ENCODE measurements around the gene HAL. TPM values are rescaled to one million over a fixed set of nuclear protein-coding genes. Genes with fewer than 3 reads are reported as not detected.

HAL gene
- total RNA-seq, 1 experiment from 2014 or later: 0.39 TPM

DNA sequence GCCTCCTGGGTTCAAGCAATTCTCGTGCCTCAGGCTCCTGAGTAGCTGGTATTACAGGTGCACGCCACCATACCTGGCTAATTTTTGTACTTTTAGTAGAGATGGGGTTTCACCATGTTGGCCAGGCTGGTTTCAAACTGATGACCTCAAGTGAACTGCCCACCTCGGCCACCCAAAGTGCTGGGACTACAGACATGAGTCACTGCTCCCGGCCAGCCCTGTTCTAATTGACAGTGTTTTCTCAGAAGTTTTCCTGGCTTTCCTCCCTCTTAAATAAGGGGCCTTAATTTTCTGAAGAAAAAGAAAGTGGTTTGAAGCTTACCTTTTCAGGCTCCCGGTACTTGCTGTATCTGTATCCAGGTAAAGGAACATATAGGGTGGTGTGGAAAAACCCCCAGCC lies 1.7 kb downstream of the HAL start:
- Mint-ChIP-seq H3K4me3 (no peak overlapping the region), H3K27ac (no peak overlapping the region), H3K27me3 (ENCODE audit: low read depth) (no peaks in the 10 kb centered on the region; the same call in 1 of the 2 replicates), H3K36me3 (no peaks in the 10 kb centered on the region), H3K9me3 (no peaks in the 10 kb centered on the region), H3K4me1 (peaks cover 17% of the 10 kb centered on the region)
- DNase-seq (ENCODE audit: low spot score) (no peak), ATAC-seq (no peak)
- ChIA-PET CTCF (no interaction called here), POLR2A (no interaction called here)
- TF ChIP-seq ZNF396 (CRISPR knock-in tag; IDR thresholded peaks at IDR 0.05; ENCODE audit: borderline replicate concordance) (no peak), ZBTB21 (CRISPR knock-in tag; IDR thresholded peaks at IDR 0.05; ENCODE audit: borderline replicate concordance) (no peak), ESRRA (CRISPR knock-in tag; IDR thresholded peaks at IDR 0.05; ENCODE audit: borderline replicate concordance) (no peak), NFATC4 (CRISPR knock-in tag; IDR thresholded peaks at IDR 0.05) (no peak), E2F5 (CRISPR knock-in tag; IDR thresholded peaks at IDR 0.05) (no peak), E2F1 (CRISPR knock-in tag; IDR thresholded peaks at IDR 0.05) (no peak), ZNF281 (CRISPR knock-in tag; IDR thresholded peaks at IDR 0.05) (no peak), RORB (CRISPR knock-in tag; IDR thresholded peaks at IDR 0.05) (no peak), ELF4 (CRISPR knock-in tag; IDR thresholded peaks at IDR 0.05; ENCODE audit: low read depth) (no peak), MYBL2 (CRISPR knock-in tag; IDR thresholded peaks at IDR 0.05) (no peak)
- TF ChIP-seq, protein P1, sequence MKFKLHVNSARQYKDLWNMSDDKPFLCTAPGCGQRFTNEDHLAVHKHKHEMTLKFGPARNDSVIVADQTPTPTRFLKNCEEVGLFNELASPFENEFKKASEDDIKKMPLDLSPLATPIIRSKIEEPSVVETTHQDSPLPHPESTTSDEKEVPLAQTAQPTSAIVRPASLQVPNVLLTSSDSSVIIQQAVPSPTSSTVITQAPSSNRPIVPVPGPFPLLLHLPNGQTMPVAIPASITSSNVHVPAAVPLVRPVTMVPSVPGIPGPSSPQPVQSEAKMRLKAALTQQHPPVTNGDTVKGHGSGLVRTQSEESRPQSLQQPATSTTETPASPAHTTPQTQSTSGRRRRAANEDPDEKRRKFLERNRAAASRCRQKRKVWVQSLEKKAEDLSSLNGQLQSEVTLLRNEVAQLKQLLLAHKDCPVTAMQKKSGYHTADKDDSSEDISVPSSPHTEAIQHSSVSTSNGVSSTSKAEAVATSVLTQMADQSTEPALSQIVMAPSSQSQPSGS (CRISPR knock-in tag; IDR thresholded peaks at IDR 0.05; ENCODE audit: borderline replicate concordance, low read depth): no peak

- H3K27me3 Mint-ChIP-seq (ENCODE audit: low read depth): no peaks in the 10 kb centered on the region; the same call in 1 of the 2 replicates
- peaks cover 19% of the 10 kb centered on the region for H3K4me1 Mint-ChIP-seq
- H3K4me3 Mint-ChIP-seq: no peak overlapping the region
- POLR2A ChIA-PET: no interaction called here
- H3K36me3 Mint-ChIP-seq: no peaks in the 10 kb centered on the region
- H3K27ac Mint-ChIP-seq: no peak overlapping the region
- no peaks in the 10 kb centered on the region for H3K9me3 Mint-ChIP-seq
- CTCF ChIA-PET: no interaction called here
- ATAC-seq: no peak
- DNase-seq (ENCODE audit: low spot score): no peak
- TF ChIP-seq ARID4B (CRISPR knock-in tag; IDR thresholded peaks at IDR 0.05; ENCODE audit: borderline replicate concordance) (no peak), NR3C1 (CRISPR knock-in tag; conservative IDR thresholded peaks at IDR 0.05; ENCODE audit: low read depth) (no peak), ZNF532 (CRISPR knock-in tag; IDR thresholded peaks at IDR 0.05; ENCODE audit: borderline replicate concordance) (no peak), ZNF317 (CRISPR knock-in tag; IDR thresholded peaks at IDR 0.05; ENCODE audit: borderline replicate concordance, low read depth) (no peak), ATF1 (CRISPR knock-in tag; IDR thresholded peaks at IDR 0.05) (no peak), ETV6 (CRISPR knock-in tag; IDR thresholded peaks at IDR 0.05) (no peak), ESRRA (CRISPR knock-in tag; IDR thresholded peaks at IDR 0.05; ENCODE audit: borderline replicate concordance) (no peak)
- TF ChIP-seq, protein P2, sequence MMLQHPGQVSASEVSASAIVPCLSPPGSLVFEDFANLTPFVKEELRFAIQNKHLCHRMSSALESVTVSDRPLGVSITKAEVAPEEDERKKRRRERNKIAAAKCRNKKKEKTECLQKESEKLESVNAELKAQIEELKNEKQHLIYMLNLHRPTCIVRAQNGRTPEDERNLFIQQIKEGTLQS (CRISPR knock-in tag; conservative IDR thresholded peaks at IDR 0.05): no peak
Observed at GRCh38 chr12:95993907-95994306, 2.2 kb downstream of the HAL start.

Data from WTC11 (cell line).